Lower leg skin (tissue), 4 donors: Measurements from ENCODE around the gene TTC13. TPM values are rescaled to one million over a fixed set of nuclear protein-coding genes. Genes with fewer than 3 reads are reported as not detected.

Experiments used
- DNase-seq, 2 donors: peaks; one replicate each; pipeline ENCODE4 v3.0.0-alpha.2; 2019; ENCODE audit warnings: low spot score in 2 of 2
- H3K4me3 ChIP-seq: fragments of 200-600 bp; sonication (generic); 2 replicates; pipeline ENCODE4 v1.5.1; 2017; ENCODE audit warnings: mild to moderate bottlenecking, low read depth; ENCODE audit not compliant: poor library complexity, severe bottlenecking
- POLR2A ChIP-seq, 2 donors: fragments of 450-650 bp; IDR thresholded peaks; one replicate each; pipeline ENCODE4 v1.6.1; 2016 to 2017; ENCODE audit warnings: antibody characterized with exemption in 2 of 2, mild to moderate bottlenecking in 1 of 2, moderate library complexity in 1 of 2
- whole genome bisulfite sequencing, 2 donors: methylation state at CpG; one replicate each; pipeline ENCODE4 v1.1.5; 2018; 5-methylcytosine and 5-hydroxymethylcytosine counted together
- intact Hi-C: fragments of 100-400 bp; cut with DNase I; formaldehyde crosslinking; loops from one replicate; pipeline ENCODE4 v1.15.0; 2023; ENCODE audit warnings: low total_unique reads
- total RNA-seq, 4 donors: library from RNA; depleted of rRNA; stranded (reverse); fragments of >200 nt; gene quantifications; one replicate each; pipeline ENCODE4 v1.1.0, GENCODE V29; 2016
- TF ChIP-seq, protein P1 (sequence below), 3 donors: fragments of 450-650 bp; IDR thresholded peaks; one replicate each; pipeline ENCODE4 v1.5.1; 2016; ENCODE audit warnings: antibody characterized with exemption in 3 of 3, mild to moderate bottlenecking in 3 of 3, moderate library complexity in 2 of 3

TTC13 gene
- total RNA-seq, 4 donors from 2014 or later = 6.6 to 34.7 (median 24.7) TPM

DNA sequence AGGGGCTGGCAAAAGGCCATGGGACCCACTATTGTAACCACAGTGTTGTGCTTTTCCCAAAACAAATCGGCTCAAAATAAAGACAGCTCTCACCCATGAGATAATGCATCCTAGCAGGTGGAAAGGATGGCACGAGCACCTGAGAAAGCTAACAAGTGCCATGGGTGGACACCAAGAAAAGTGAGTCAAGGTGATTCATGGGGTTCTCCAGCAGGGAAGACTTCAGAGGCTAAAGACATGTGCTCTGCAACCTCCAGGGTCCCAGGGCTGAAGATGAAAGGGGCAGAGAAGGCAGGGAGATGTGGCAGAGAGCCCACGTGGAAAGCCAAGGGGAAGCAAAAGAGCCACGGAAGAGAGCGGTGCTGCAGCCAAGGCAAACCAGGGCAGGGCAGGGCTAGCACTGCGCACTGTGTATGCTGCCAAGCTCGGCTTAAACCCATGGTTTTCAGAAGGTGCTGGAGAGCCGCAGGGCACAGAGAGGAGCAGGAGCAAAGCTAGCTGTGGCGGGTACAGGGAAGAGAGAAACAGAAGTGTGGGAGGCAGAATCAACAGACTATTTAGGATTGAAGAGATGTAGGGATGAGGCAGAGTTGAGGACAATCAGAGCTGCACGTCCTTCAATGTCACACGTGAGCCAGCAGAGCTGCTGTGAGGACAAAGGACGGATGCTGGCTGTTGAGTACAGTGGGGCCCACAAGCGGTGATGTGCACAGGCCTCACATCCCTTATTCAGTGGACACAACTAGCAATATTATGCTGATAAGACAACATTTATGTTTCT, 68.5 kb downstream of the TTC13 start:
- TF ChIP-seq, protein P1, sequence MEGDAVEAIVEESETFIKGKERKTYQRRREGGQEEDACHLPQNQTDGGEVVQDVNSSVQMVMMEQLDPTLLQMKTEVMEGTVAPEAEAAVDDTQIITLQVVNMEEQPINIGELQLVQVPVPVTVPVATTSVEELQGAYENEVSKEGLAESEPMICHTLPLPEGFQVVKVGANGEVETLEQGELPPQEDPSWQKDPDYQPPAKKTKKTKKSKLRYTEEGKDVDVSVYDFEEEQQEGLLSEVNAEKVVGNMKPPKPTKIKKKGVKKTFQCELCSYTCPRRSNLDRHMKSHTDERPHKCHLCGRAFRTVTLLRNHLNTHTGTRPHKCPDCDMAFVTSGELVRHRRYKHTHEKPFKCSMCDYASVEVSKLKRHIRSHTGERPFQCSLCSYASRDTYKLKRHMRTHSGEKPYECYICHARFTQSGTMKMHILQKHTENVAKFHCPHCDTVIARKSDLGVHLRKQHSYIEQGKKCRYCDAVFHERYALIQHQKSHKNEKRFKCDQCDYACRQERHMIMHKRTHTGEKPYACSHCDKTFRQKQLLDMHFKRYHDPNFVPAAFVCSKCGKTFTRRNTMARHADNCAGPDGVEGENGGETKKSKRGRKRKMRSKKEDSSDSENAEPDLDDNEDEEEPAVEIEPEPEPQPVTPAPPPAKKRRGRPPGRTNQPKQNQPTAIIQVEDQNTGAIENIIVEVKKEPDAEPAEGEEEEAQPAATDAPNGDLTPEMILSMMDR (IDR thresholded peaks at IDR 0.05) = no peak
- TF ChIP-seq POLR2A (IDR thresholded peaks at IDR 0.05) = no peak
- intact Hi-C loops = loop anchor here (10.0 kb wide), 1 partner anchor 115 kb away; no protein-coding TSS in a partner anchor
- WGBS, 2 donors = 62 to 71% methylated on average over 13 of the region's 13 CpGs
- H3K4me3 ChIP-seq = no peak overlapping the region
- no peak for DNase-seq

DNA sequence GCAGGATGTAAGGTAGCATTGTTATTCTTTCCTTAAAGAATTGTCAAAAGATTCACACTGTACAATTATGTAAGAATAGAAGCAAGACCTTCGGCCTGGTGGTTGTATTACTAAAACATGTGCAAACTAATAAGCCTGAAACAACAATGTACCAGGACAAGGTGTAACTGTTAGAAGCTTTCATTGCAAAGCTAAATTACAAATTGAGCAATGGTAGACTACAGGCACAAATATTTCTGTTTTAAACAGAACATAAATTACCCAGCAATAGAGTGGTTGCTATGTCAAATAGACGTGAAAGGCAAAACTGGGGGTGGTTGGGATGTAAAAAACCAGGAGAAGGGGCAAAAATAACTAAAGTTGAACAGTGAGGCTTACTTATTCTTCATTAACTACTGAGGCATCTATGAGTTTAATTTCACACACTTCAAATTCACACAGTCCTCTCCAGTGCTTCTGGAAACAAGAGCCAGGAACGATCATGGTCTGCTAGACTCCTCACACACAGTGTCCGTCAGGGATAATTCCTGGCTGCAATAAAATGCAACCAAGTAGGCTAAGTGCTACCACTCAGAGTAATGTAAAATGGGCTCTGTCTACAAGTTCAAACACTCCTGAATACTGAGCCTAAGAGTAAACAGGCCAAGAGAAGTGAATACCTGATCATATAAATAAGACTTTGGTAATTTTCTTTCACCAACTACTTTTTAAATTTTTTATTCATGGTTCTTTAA, 71.0 kb downstream of the TTC13 start:
- WGBS, 2 donors = 85 to 93% methylated on average over 4 of the region's 4 CpGs
- intact Hi-C loops = no loop called here
- no peak overlapping the region for H3K4me3 ChIP-seq
- TF ChIP-seq, protein P1 (IDR thresholded peaks at IDR 0.05) = no peak
- TF ChIP-seq POLR2A (IDR thresholded peaks at IDR 0.05) = no peak
- DNase-seq = no peak

DNA sequence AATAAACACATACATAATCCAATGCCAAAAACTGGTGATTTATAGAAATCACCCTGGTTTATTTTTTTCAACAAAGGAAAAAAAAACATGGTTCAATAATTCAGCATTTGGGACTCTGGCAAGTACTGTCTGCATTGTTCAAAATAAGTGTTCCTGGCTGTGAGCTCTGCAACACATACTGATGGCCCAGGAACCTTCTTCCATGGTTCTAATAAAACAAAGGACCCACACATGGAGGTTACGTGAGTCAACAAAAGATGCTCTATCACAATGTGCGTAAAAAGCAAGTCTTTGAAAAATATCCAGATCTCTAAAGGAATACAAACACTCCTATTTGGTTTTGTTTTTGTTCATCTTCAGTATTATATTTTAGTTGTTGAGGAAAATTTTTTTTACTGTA, 72.4 kb downstream of the TTC13 start:
- intact Hi-C loops = no loop called here
- TF ChIP-seq, protein P1 (IDR thresholded peaks at IDR 0.05) = no peak
- TF ChIP-seq POLR2A (IDR thresholded peaks at IDR 0.05) = no peak
- WGBS, 2 donors = 85 to 93% methylated on average over 2 of the region's 2 CpGs
- DNase-seq = no peak
- no peak overlapping the region for H3K4me3 ChIP-seq

DNA sequence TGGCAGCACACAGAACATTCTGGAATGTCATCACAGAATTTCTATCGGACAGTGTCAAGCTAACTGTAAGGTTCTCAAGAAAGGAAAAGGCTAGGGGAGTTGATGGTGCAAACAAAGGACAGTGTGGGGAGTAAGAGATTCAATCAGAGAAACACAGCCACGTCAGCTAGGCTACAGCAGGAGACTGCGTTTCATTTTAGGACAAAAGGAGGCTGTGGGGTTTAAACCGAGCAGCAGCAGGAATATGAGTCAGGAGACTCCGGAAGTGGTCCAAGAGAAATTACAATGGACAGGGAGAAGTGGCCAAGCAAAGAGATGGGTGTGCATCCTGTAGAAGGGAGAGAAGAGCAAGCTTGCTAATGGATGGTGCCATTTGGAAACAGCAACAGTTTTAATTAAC, 72.9 kb downstream of the TTC13 start:
- no peak overlapping the region for H3K4me3 ChIP-seq
- 69 to 75% methylated on average over 5 of the region's 5 CpGs for WGBS, 2 donors
- no peak for DNase-seq
- TF ChIP-seq, protein P1 (IDR thresholded peaks at IDR 0.05) = no peak
- no peak for TF ChIP-seq POLR2A (IDR thresholded peaks at IDR 0.05)
- intact Hi-C loops = no loop called here

DNA sequence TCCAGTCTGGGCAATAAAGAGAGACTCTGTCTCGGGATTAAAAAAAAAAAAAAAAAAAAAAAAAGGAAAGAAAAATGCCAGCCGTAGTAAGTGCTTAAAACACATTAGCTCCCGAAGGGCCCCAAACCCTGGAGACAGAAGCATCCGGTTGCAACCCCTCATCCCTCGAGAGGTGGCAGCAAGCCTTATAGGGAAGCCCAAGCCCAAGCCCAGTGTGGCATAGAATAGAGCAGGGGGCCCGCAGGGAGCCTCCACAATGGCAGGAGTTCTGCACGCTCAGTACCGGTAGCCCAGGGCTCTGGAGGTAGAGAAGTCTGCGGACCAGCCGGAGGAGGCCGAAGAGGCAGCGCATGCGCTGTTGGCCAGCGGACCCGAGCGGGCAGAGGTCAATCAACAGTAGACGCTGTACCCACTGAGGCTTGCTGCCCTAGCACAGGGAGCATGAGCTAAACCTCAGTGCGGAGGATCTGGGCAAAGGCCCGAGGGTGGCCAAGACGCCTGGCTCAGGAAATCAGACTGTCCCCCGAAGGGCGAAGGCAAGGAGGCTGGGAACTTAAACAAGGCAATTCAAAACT, 76.2 kb downstream of the TTC13 start:
- DNase-seq = no peak
- 95 to 97% methylated on average over 18 to 21 of the region's 22 CpGs for WGBS, 2 donors
- intact Hi-C loops = no loop called here
- TF ChIP-seq, protein P1 (IDR thresholded peaks at IDR 0.05) = no peak
- TF ChIP-seq POLR2A (IDR thresholded peaks at IDR 0.05) = no peak
- no peak overlapping the region for H3K4me3 ChIP-seq
